Stimulated activated CD8-positive, alpha-beta memory T cell treated with anti-CD3 and anti-CD28 coated beads, Interleukin-12 subunit alpha, Interleukin-12 subunit beta, amount 100 ng/mL, for 4 hours (primary cell): Measurements from ENCODE around the gene ALDH1B1.

ENCODE experiments used
- DNase-seq: peaks from one replicate; pipeline ENCODE4 v3.0.0-alpha.2; 2020; ENCODE audit warnings: low read depth

ALDH1B1 gene

DNA sequence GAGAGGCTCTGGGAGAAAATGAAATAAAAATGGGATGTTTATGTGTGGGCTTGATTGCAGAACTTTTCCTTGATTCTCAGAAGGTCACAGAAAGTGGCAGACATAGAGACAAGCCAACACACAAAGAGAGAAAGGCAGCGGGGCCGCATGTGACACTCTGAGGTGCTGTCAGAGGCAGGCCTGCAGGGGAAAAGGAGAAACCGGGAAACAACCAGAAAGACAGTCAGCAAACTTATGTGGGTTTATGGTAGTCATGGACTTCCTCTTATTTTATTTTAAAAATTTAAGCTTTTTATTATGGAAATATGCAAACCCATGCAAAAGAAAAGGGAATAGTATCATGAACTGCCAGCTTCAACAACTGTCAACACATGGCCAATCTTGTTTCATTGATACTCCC lies 48.0 kb downstream of the ALDH1B1 start:
- DNase-seq, result no peak

DNA sequence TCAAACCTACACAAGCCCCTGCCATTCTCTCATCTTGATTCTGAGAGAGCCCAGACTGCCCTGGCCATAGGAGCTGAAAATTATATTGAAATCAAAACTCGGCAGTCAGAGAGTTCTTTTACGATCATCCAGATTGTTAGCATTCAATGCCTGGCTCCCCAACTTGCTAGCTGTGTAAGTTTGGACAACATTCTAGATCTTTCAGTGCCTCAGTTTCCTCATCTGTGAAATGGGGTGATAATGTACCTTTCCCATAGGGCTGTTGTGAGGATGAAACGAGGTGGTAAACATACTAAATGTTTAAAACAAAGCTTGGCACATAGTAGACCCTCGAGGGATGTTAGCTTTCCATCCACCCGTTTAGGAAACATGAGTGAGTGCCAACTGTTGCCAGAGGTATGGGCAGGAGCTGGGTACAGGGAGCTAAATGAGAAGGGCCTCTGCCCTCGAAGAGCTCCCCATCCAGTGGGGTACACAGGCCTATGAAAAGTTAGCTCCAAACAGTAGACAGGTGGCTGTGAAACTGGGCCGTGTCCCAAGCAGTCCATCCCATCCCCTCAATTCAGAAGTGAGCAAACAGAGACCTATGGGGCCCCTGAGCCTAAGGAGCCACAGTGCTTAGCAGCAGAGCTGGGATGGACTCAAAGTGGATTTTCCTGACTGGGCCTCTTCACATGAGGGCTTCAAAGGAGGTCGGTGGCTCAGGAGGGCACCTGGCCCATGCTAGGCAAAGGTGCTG lies 49.0 kb downstream of the ALDH1B1 start:
- no peak for DNase-seq

DNA sequence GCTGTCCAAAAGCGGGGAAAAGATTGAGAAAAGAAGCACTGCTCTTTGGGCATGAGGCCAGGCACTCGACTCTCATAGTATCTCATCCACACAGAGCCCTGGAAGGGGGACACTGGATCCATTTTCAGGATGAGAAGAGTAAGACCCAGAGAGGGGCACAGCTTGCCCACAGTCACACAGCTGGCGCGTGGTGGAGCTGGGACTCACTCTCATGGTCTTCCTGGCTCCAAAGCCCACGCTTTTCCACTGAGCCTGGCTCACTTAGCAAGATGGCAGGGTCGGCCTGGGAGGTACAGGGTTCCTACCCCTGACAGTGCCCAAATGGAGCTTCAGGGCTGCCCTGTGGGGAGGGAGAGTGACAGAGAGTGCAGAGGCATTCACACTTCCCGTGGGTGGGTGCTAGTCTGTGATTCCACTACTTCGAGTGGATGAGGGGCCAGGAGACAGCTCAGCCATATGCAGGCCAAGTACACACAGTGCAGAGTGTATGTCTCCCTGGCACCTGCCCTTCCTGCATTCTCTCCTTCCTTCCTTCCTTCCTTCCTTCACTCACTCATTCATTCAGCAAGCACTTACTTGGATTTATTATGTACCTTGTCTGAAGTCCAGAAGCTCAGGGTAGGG lies 50.1 kb downstream of the ALDH1B1 start:
- DNase-seq, result no peak

DNA sequence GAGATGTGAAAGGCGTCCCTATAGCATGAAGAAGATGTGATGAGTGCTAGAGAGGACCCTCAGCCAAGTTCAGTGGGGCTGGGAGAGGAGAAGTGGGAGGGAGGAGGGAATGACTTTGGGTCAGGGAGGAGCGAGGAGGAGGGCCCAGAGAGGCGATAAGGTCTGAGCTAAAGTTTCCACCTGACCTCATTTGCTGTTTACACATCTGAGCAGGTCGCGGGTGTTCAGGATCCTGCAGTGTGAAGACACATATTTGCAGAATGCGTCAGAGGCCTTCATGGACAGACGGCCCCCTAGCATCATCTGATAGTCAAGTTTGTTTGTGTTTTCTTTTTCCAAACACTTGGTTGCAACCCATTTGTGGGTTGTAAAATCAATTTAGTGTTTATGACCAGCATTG lies 50.7 kb downstream of the ALDH1B1 start:
- no peak for DNase-seq

DNA sequence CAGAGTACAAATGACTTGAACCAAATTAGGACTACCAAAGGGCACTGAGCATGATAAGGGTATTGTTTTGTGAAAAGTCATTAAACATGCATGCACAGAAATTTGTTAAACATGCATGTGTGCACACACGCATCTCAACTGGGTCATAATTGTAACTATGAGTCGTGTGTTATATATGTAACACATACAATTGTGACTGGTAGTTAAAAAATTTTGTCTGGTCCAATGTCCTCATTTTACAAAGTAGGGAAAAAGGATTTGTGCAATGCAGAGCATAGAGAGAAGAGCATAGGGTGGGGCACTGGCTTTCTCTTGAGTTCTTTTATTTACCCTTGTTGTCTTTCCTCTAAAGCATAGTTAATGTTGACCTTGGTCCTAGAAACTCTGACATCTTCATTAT lies 51.1 kb downstream of the ALDH1B1 start:
- DNase-seq, result no peak

DNA sequence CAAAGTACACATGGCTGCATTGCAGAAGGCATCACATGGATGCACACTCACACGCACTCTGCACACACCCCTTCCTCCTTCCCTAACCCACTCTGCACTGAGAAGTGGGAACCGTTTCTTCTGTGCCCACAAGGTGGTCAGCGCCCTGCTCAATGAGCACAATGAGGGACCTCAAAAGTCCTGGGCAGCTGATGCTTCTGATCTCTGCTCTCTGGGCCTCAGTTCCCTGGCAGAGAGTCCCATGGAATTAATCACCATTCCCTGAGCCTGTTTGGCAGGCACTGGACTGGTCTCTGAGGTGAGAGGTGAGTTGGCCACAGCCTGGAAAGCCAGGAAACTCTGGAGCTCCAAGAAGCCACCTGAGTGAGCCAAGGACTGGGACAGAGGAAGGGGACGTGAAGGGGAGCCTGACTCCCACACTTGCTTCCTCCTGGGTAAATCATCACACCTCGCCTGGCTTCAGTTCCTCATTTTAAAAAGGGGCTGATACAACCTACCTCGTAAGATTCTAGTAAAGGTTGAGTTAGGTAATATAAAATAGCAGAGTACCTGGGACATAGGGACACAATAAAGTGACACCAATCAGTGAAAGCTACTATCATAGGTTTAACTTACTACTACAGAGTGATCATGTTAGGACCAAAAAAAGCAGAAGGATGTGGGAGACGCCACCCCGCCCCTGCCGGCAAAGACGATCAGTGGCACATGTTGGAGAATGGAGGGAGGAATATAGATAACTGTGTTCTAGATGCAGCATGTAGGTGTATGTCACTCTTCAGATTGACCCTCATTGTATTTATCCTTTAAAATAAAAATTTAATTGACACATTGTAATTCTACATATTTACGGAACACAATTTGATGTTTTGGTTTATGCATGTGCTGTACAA lies 52.9 kb downstream of the ALDH1B1 start:
- no peak for DNase-seq

DNA sequence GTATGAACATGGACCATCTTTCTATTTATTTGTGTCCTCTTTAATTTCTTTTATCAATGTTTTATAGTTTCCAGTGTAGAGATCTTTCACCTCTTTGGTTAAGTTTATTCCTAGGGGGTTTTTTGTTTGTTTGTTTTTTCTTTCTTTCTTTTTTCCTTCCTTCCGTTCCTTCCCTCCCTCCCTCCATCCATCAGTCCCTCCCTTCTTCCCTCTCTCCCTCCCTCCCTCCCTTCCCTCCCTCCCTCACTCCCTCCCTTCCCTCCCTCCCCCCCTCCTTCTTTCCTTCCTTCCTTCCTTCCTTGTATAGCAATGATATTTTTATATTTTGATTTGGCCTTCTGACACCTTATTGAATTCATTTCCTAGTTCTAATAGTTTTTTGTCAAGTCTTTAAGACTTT lies 55.2 kb downstream of the ALDH1B1 start:
- no peak for DNase-seq
